Stomach smooth muscle (tissue), 2 donors: ENCODE measurements around the gene ZNF578.

ENCODE experiments used
- H3K27ac ChIP-seq: one replicate; pipeline ENCODE4 v1.7.0; 2013; ENCODE audit warnings: mild to moderate bottlenecking, low read length, inconsistent platforms
- H3K27me3 ChIP-seq, 2 donors: one replicate each; pipeline ENCODE4 v1.7.0; 2013; ENCODE audit warnings: low read length in 2 of 2; ENCODE audit not compliant: insufficient read depth in 2 of 2, control insufficient read depth in 1 of 2
- H3K36me3 ChIP-seq, 2 donors: one replicate each; pipeline ENCODE4 v1.7.0; 2013; ENCODE audit warnings: low read length in 2 of 2; ENCODE audit not compliant: control insufficient read depth in 2 of 2, insufficient read depth in 2 of 2
- H3K4me1 ChIP-seq: one replicate; pipeline ENCODE4 v1.7.0; 2013; ENCODE audit warnings: low read length; ENCODE audit not compliant: control insufficient read depth, insufficient read depth
- H3K4me3 ChIP-seq, 2 donors: one replicate each; pipeline ENCODE4 v1.7.0; 2013; ENCODE audit warnings: low read length in 2 of 2
- H3K9ac ChIP-seq, 2 donors: one replicate each; pipeline ENCODE4 v1.7.0; 2013; ENCODE audit warnings: low read length in 2 of 2, mild to moderate bottlenecking in 1 of 2
- H3K9me3 ChIP-seq, 2 donors: one replicate each; pipeline ENCODE4 v1.7.0; 2013; ENCODE audit warnings: low read length in 2 of 2; ENCODE audit not compliant: control insufficient read depth in 2 of 2
- donor health status: healthy.
- donor health status: Pancreatic carcinoma.

ZNF578 gene

DNA sequence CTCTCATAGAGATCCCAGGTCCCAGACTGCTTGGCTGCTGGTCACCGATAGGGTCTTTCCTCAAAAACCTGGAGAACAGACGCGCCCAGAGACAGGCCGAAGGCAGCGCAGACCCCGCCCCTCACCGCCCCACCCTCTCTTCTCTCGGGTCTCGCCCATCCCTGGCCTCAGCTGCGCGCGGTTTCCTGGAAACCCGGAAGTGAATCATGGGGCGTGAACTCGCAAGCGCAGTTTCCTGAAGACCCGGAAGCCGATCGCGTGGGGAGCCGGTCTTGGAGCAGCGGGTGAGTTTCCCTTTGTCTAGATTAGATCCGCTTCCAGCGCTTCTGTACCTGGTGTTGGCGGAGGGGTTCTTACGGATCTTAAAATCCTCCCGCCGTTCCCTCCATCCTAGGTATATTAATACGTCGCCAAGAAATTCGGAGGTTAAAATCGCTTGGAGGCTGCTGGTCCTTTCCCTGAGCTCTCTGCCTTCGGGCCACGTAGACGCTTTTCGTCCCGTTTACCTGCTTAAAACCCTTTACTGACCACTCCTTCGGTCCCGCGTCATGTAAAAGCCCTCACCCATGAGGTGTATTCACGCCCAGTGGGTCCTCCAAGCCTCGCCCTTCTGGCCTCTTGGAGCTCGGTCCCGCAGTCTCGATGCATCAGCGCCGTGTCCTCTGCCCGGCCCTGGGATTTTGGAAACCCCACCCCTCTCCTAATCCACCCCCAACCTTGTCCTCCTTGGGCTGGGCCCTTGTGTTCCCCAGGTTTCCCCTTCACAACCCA lies at the start of gene ZNF578:
Gene ZNF578 (plus strand): TSS at position 230 of the 771 bp plus-strand sequence. CDS start 48,293 bp downstream, outside the sequence.
- peaks cover 15 to 23% of the 10 kb centered on the region in 2 donors for H3K36me3 ChIP-seq
- peaks cover 24 to 42% of the 10 kb centered on the region in 2 donors for H3K9me3 ChIP-seq
- H3K9ac ChIP-seq, result peak within 1 kb of the TSS; percentile 63 to 71
- no peaks in the 10 kb centered on the region for H3K27me3 ChIP-seq
- peak within 1 kb of the TSS; percentile 89 to 94 for H3K4me3 ChIP-seq
- no peak within 1 kb of the TSS for H3K27ac ChIP-seq
- H3K4me1 ChIP-seq, result peaks cover 2% of the 10 kb centered on the region

- Histone ChIP-seq H3K4me3 (no peak overlapping the region), H3K9me3 (peaks cover 35 to 44% of the 10 kb centered on the region in 2 donors), H3K9ac (no peak overlapping the region), H3K4me1 (no peaks in the 10 kb centered on the region), H3K27ac (no peak overlapping the region), H3K36me3 (peaks cover 78 to 85% of the 10 kb centered on the region in 2 donors), H3K27me3 (no peaks in the 10 kb centered on the region)
These were observed 43.1 kb upstream of the ZNF578 start for GRCh38 chr19:52410276-52410675.

DNA sequence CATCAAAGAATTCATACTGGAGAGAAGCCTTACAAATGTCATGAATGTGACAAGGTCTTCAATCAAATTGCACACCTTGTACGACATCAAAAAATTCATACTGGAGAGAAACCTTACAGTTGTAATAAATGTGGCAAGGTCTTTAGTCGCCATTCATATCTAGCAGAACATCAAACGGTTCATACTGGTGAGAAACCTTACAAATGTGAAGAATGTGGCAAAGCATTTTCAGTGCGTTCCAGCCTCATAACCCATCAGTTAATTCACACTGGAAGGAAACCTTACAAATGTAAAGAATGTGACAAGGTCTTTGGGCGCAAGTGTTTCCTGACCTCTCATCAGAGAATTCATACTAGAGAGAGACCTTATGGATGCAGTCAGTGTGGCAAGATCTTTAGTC lies 37.6 kb upstream of the ZNF578 start:
- H3K9me3 ChIP-seq, result peaks cover 57 to 69% of the 10 kb centered on the region in 2 donors
- no peak overlapping the region for H3K27ac ChIP-seq
- H3K4me1 ChIP-seq, result no peaks in the 10 kb centered on the region
- H3K27me3 ChIP-seq, result no peaks in the 10 kb centered on the region
- H3K4me3 ChIP-seq, result no peak overlapping the region
- peaks cover 33 to 34% of the 10 kb centered on the region in 2 donors for H3K36me3 ChIP-seq
- no peak overlapping the region for H3K9ac ChIP-seq

DNA sequence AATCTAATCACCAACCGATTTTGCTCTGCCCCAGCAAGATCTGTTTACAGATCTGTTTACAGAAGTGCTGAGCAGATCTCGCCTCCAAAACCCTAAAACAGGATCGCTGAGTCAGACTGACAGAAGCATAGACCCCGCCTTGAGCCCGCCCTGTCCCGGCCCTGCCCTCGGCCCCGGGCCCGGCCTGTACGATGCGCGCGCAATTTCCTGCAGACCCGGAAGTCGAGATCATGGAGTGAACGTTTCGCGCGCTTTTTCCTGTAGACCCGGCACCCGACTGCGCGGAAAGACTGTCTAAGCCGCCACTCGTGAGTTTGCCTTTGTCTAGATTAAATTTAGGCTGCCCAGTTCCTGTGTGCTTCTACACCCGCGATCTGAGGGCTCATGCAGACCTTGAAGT lies 24.4 kb upstream of the ZNF578 start, which contains the start of gene ZNF534:
Gene ZNF534 (plus strand): TSS at position 212 of the 400 bp plus-strand sequence. CDS start 2,327 bp downstream, outside the sequence.
- no peak within 1 kb of the TSS for H3K27ac ChIP-seq
- peaks cover 10 to 22% of the 10 kb centered on the region in 2 donors for H3K9me3 ChIP-seq
- H3K9ac ChIP-seq, result no peak within 1 kb of the TSS
- peaks cover 4 to 9% of the 10 kb centered on the region in 2 donors for H3K36me3 ChIP-seq
- H3K4me1 ChIP-seq, result no peaks in the 10 kb centered on the region
- no peak within 1 kb of the TSS for H3K4me3 ChIP-seq
- no peaks in the 10 kb centered on the region for H3K27me3 ChIP-seq

GRCh38 chr19:52442179-52442578 lies 11.2 kb upstream of the ZNF578 start:
- peaks cover 16 to 27% of the 10 kb centered on the region in 2 donors for H3K9me3 ChIP-seq
- no peaks in the 10 kb centered on the region for H3K27me3 ChIP-seq
- no peak overlapping the region for H3K9ac ChIP-seq
- H3K4me3 ChIP-seq, result no peak overlapping the region
- peaks cover 0 to 4% of the 10 kb centered on the region in 2 donors for H3K36me3 ChIP-seq
- H3K27ac ChIP-seq, result no peak overlapping the region
- no peaks in the 10 kb centered on the region for H3K4me1 ChIP-seq

GRCh38 chr19:52444506-52444905 lies 8.8 kb upstream of the ZNF578 start:
- H3K9ac ChIP-seq, result no peak overlapping the region
- peaks cover 7 to 17% of the 10 kb centered on the region in 2 donors for H3K9me3 ChIP-seq
- H3K27me3 ChIP-seq, result no peaks in the 10 kb centered on the region
- no peaks in the 10 kb centered on the region for H3K36me3 ChIP-seq
- H3K27ac ChIP-seq, result no peak overlapping the region
- H3K4me1 ChIP-seq, result no peaks in the 10 kb centered on the region
- no peak overlapping the region for H3K4me3 ChIP-seq

DNA sequence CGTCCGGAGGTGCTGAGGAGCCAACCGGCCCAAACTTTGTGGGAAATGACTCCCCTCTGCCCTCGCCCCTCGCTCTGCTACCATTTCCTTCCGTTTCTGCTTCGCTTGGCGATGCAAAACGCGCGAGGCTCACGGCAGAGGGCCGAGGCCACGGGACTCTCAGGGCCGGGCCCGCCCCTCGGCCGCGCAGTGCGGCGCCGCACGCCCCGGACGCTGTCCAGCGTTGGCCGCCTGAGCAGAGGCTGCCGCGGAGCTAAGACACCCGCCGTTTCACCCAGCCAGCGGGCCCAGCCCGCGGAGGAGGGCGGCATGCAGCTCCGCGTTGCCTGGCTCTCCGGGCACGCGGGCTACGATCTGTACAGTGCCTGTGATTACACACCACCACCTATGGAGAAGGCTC lies 2.1 kb upstream of the ZNF578 start:
- Histone ChIP-seq H3K9me3 (peaks cover 12 to 30% of the 10 kb centered on the region in 2 donors), H3K36me3 (peaks cover 0 to 6% of the 10 kb centered on the region in 2 donors), H3K4me1 (peaks cover 2% of the 10 kb centered on the region), H3K27ac (no peak overlapping the region), H3K27me3 (no peaks in the 10 kb centered on the region), H3K9ac (no peak overlapping the region), H3K4me3 (no peak overlapping the region)

DNA sequence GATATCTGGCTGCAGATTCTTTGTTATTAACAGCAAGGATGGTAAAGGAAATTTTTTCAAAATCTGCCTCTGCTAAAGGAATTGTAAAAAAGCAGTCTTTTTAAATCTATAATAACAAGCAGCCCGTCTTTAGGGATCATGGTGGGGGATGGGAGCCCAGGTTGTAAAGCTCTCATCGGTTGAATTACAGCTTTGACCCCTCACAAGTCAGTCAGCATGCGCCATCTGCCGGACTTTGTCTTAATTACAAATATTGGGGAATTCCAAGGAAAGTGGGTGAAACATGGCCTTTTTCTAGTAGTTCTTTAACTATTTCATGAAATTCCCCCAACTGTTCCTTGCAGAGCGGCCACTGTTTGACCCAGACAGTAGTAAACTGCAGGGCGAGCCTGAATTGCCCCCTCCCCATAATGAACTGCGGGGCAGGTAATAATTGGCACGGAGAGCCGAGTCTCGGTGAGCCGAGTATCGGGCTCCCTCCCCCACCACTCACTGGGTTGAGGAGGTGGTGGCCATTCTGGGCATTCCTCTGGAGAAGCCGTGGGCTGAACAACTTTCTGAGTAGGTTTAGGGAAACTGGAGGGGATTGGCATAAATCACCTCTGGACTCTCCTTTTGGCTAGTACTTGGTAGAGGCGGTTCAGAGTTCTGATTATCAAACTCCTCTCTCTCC lies 11.6 kb downstream of the ZNF578 start:
- no peak overlapping the region for H3K27ac ChIP-seq
- H3K9me3 ChIP-seq, result peaks cover 38 to 46% of the 10 kb centered on the region in 2 donors
- no peak overlapping the region for H3K9ac ChIP-seq
- H3K4me3 ChIP-seq, result no peak overlapping the region
- no peaks in the 10 kb centered on the region for H3K27me3 ChIP-seq
- peaks cover 3 to 5% of the 10 kb centered on the region in 2 donors for H3K36me3 ChIP-seq
- no peaks in the 10 kb centered on the region for H3K4me1 ChIP-seq

DNA sequence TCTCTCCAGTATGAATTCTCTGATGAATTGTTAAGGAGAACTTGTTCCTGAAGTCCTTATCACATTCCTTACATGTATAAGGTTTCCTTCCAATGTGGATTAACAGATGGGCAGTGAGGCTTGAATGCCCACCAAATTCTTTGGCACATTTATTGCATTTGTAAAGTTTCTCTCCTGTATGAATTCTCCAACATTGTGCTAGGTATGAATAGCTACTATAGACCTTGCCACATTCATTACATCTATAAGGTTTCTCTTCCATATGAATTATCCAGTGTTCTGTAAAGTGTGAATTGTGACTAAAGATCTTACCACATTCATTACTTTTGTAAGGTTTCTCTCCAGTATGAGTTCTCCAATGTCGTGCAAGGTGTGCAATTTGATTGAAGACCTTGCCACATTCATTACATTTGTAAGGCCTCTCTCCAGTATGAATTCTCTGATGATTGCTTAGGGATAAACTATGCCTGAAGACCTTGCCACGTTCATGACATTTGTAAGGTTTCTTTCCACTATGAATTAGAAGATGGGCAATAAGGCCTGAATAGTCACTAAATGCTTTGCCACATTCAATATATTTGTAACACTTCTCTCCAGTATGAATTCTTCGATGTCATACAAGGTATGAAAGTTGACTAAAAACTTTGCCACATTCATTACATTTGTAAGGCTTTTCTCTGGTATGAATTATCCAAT lies 20.4 kb downstream of the ZNF578 start:
- H3K4me1 ChIP-seq, result no peaks in the 10 kb centered on the region
- H3K9me3 ChIP-seq, result peaks cover 73 to 85% of the 10 kb centered on the region in 2 donors
- no peak overlapping the region for H3K9ac ChIP-seq
- H3K36me3 ChIP-seq, result no peaks in the 10 kb centered on the region
- H3K4me3 ChIP-seq, result no peak overlapping the region
- no peaks in the 10 kb centered on the region for H3K27me3 ChIP-seq
- no peak overlapping the region for H3K27ac ChIP-seq

GRCh38 chr19:52474351-52475127 lies 21.2 kb downstream of the ZNF578 start:
- Histone ChIP-seq H3K4me1 (no peaks in the 10 kb centered on the region), H3K9ac (no peak overlapping the region), H3K27me3 (no peaks in the 10 kb centered on the region), H3K36me3 (no peaks in the 10 kb centered on the region), H3K4me3 (no peak overlapping the region), H3K9me3 (peaks cover 70 to 87% of the 10 kb centered on the region in 2 donors), H3K27ac (no peak overlapping the region)
